Spleen (tissue), 7 donors: ENCODE results near the gene RHBDD1.

Experiments used
- POLR2AphosphoS5 ChIP-seq, 3 donors: sonication (generic); formaldehyde crosslinking; IDR thresholded peaks; one replicate each; pipeline ENCODE4 v1.5.1; 2017; ENCODE audit warnings: antibody characterized with exemption in 3 of 3
- TF ChIP-seq, protein P1 (sequence below), 11 experiments: fragments of 200-600 bp in 7 of 11; fragments of 450-650 bp in 4 of 11; sonication (generic) in 4 of 11; IDR thresholded peaks in 8 of 11; conservative IDR thresholded peaks in 3 of 11; 1 replicate in 7 of 11; 2 replicates in 4 of 11; pipeline versions ENCODE4 v1.4.0 to v1.8.0; 2016 to 2021; ENCODE audit warnings: antibody characterized with exemption in 11 of 11, inconsistent platforms in 4 of 11, mild to moderate bottlenecking in 1 of 11
- donor health status: DM: no; HTN: no; CAD: no; lungs with moderate emphysema.
- donor health status: DM: no; HTN: no; CAD: no.
- donor health status: DM: no; HTN: no; CAD: no.

DNA sequence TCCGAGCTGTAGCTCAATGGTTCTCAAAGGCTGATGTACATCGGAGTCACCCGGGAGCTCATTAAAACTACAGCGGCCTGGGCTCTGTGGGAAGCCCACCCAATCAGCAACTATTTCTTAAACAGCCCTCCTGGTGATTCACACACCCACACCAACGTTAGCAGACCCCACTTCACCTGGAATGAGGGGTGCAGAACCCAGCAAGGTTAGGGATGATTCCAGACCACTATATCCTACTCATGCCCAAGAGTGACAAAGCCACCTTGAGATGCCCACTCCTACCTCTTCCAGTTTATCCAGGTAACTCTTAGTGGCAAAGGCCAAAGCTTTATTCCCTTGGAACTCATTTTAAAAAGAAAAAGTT lies 149.7 kb downstream of the RHBDD1 start:
- no peak for TF ChIP-seq POLR2AphosphoS5 (IDR thresholded peaks at IDR 0.05)
- TF ChIP-seq, protein P1, sequence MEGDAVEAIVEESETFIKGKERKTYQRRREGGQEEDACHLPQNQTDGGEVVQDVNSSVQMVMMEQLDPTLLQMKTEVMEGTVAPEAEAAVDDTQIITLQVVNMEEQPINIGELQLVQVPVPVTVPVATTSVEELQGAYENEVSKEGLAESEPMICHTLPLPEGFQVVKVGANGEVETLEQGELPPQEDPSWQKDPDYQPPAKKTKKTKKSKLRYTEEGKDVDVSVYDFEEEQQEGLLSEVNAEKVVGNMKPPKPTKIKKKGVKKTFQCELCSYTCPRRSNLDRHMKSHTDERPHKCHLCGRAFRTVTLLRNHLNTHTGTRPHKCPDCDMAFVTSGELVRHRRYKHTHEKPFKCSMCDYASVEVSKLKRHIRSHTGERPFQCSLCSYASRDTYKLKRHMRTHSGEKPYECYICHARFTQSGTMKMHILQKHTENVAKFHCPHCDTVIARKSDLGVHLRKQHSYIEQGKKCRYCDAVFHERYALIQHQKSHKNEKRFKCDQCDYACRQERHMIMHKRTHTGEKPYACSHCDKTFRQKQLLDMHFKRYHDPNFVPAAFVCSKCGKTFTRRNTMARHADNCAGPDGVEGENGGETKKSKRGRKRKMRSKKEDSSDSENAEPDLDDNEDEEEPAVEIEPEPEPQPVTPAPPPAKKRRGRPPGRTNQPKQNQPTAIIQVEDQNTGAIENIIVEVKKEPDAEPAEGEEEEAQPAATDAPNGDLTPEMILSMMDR (IDR thresholded peaks at IDR 0.05 in 8 of 11, conservative IDR thresholded peaks at IDR 0.05 in 3 of 11): peak in 2 of 11 experiments; percentile 19 to 31
